ENCODE data around the gene C7orf25.

The C7orf25 gene

DNA sequence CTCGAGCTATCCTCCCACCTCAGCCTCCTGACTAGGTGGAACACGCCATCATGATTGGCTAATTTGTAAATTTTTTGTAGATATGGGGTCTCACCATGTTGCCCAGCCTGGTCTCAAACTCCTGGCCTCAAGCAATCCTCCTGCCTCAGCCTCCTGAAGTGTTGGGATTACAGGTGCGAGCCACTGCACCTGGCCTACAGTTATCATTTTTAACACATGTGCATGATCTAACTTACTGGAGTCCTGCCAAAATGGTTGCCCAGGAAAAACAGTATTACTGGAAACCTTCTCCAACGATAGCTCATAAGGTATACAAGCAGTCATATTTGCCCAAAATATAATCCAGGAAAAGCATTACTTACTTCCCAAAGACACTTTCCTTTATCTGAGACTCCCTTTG, 40.5 kb upstream of the C7orf25 start:
- DNase-seq (ENCODE audit: low read depth) = no peak
- TF ChIP-seq, protein P1, sequence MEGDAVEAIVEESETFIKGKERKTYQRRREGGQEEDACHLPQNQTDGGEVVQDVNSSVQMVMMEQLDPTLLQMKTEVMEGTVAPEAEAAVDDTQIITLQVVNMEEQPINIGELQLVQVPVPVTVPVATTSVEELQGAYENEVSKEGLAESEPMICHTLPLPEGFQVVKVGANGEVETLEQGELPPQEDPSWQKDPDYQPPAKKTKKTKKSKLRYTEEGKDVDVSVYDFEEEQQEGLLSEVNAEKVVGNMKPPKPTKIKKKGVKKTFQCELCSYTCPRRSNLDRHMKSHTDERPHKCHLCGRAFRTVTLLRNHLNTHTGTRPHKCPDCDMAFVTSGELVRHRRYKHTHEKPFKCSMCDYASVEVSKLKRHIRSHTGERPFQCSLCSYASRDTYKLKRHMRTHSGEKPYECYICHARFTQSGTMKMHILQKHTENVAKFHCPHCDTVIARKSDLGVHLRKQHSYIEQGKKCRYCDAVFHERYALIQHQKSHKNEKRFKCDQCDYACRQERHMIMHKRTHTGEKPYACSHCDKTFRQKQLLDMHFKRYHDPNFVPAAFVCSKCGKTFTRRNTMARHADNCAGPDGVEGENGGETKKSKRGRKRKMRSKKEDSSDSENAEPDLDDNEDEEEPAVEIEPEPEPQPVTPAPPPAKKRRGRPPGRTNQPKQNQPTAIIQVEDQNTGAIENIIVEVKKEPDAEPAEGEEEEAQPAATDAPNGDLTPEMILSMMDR (IDR thresholded peaks at IDR 0.05; ENCODE audit: control insufficient read depth, extremely low read depth, insufficient read depth) = no peak
- H3K4me3 ChIP-seq (ENCODE audit: low read depth, low read length) = no peak overlapping the region

DNA sequence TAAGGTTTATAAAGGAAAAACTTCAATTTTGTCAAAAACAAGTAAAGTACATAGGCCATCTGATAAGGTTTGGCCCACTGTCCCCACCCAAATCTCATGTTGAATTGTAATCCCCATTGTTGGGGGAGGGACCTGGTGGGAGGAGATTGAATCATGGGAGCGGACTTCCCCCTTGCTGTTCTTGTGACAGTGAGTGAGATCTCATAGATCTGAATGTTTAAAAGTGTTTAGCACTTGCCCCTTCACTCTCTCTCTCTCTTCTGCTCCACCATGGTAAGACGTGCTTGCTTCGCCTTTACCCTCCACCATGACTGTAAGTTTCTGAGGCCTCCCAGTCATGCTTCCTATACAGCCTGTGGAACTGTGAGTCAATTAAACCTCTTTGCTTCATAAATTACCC, 38.5 kb upstream of the C7orf25 start:
- DNase-seq (ENCODE audit: low read depth) = no peak
- TF ChIP-seq, protein P1 (IDR thresholded peaks at IDR 0.05; ENCODE audit: control insufficient read depth, extremely low read depth, insufficient read depth) = no peak
- no peak overlapping the region for H3K4me3 ChIP-seq (ENCODE audit: low read depth, low read length)

DNA sequence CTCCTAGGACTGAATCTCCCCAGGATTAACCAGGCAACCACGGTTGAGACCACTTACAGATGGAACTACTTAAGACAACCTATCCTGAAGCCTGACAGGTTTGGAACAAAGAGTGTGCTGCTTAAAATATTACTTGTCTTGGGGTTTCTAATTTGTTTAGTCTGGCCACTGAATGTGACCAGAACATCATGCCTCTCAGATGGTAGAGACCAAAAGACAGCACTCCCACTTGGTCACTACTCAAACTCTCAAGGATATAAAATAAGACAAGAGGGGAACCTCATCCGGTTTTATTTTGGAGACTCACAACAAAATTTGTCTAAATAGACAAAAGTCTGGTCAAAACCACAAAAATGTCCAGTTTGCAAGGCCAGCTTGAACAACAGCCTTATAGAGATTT, 35.7 kb upstream of the C7orf25 start:
- no peak for DNase-seq (ENCODE audit: low read depth)
- TF ChIP-seq, protein P1 (IDR thresholded peaks at IDR 0.05; ENCODE audit: control insufficient read depth, extremely low read depth, insufficient read depth) = no peak

DNA sequence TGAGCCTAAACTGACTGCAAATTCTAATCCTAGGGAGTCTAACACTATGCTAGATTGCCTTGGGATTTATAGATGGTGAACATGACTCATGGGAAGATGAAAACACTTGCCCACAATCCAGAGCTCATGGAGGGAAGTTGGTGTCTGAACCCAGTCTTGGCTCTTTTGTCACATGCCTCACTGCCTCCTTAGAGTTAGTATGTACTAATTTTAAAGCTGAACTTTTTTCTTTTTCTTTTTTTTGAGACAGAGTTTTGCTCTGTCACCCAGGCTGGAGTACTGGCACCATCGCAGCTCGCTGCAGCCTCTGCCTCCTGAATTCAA, 34.7 kb upstream of the C7orf25 start:
- DNase-seq (ENCODE audit: low read depth) = no peak
- H3K4me3 ChIP-seq (ENCODE audit: low read depth, low read length) = no peak overlapping the region
- TF ChIP-seq, protein P1 (IDR thresholded peaks at IDR 0.05; ENCODE audit: control insufficient read depth, extremely low read depth, insufficient read depth) = no peak

More for the DNA sequence above, 35.7 kb upstream of the C7orf25 start:
- no peak overlapping the region for H3K4me3 ChIP-seq (ENCODE audit: low read depth, low read length)

DNA sequence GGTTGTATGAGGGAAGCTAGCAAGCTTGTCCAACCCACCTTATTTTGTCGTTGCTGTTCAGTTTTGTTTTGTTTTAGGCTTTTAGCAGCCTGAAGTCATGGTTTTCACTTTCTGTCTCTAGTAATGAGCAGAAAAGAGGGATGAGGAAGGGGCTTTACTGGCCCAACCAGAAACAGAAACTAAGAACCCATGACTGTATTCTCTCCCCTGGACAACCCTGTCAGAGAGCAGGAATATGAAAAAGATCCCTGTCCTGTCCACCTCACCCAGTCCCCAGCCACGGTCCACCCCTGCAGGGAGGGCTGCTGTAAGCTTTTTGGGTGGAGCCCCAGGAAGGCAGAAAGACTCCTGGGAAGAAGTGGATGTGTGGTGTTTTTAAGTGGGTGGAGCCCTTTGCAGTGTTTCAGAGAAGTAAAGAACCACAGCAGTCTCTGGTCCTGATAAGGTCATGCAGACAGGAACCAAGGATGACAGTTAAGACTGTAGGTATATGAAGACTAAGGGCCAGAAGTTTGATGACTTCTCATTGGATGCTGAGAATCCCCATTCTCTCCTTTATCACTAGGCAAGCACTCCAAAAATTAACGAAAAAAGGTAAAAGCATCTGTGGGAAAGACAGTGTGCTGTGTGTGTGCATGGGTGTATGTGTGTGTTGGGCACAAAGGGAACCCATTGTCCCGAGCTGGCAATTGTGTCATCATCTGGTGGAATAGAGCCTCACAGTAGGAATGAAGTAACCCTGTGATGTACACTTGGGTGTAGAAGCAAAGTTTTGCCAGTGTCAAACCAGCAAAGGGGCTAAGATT, 34.2 kb upstream of the C7orf25 start:
- no peak for DNase-seq (ENCODE audit: low read depth)
- TF ChIP-seq, protein P1 (IDR thresholded peaks at IDR 0.05; ENCODE audit: control insufficient read depth, extremely low read depth, insufficient read depth) = no peak
- H3K4me3 ChIP-seq (ENCODE audit: low read depth, low read length) = no peak overlapping the region

DNA sequence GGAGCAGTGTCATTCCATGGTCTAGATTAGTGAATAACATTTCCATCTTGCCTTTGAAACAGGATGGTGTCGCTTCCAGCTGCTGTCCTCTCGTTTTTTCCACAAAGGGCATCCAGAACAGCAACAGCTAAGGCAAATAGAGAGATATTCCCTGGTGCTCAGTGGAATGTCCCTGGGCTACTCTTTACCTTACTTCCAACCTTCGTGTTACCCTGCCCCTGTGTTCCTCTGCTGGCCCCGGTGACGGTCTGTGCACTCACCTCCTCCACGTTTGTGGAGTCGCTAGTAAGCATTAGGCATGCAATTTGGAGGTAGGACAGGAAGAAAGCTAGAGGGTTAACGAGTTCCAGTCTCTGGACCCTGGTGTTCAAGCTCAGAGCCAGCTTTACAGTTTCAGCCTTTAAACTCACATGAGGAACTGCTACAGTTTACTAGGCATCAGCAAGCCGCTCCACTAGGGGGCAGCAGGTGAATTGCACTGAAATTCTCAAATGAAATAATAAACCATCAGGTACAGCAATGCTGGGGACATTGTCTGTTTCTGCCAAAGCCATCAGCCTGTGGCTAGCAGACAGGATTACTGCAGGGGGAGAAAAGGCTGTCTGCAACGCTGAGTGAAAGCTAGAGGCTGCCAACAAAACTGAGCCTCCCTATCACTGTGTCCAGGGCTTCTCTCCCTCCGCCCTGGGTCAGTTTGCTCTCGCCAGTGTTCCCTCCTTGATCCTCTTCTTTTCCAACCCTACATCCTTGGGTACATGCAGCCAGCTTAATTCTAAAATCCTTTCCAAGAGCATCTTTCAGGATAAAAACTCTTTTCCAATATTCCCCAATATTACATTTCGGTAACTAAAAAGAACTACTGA, 29.3 kb upstream of the C7orf25 start:
- DNase-seq (ENCODE audit: low read depth) = peak; percentile 59
- no peak overlapping the region for H3K4me3 ChIP-seq (ENCODE audit: low read depth, low read length)
- TF ChIP-seq, protein P1 (IDR thresholded peaks at IDR 0.05; ENCODE audit: control insufficient read depth, extremely low read depth, insufficient read depth) = peak; percentile 91
